ENCODE data around the gene PIK3R6.

Gene PIK3R6

DNA sequence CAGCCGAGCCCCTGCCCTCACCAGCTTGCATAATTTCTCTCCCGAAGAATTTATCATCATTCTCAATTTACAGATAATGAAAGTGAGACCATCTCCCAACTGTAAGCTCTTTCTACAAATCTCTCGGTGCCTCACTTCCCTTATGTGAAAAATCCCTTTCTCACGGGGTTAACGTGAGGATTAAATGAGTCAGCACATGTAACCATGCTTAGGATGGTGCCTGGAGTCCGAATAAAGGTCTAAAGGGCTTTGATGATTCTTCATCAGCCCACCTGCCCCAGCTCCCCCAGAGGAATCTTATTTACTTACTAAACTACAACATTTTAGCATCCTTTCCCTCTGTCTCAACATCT lies 24.8 kb upstream of the PIK3R6 start:
- TF ChIP-seq CTCF (IDR thresholded peaks at IDR 0.05; ENCODE audit: low read length) (no peak), EZH2 (IDR thresholded peaks at IDR 0.05; ENCODE audit: borderline replicate concordance, low read length) (no peak)
- Histone ChIP-seq H3K27ac (ENCODE audit: low read depth, low read length, poor library complexity, severe bottlenecking) (no peak overlapping the region), H3K27me3 (ENCODE audit: insufficient read depth, low read length) (no peaks in the 10 kb centered on the region), H3K79me2 (ENCODE audit: insufficient read depth, low read length) (no peaks in the 10 kb centered on the region), H3F3A (ENCODE audit: insufficient read depth, low read length) (no peaks in the 10 kb centered on the region), H3K9me3 (ENCODE audit: low read length) (no peaks in the 10 kb centered on the region), H3K4me3 (ENCODE audit: low read depth, low read length, poor library complexity, severe bottlenecking) (no peak overlapping the region), H3K4me1 (ENCODE audit: insufficient read depth, low read length, severe bottlenecking) (no peaks in the 10 kb centered on the region), H3K9ac (ENCODE audit: low read length) (no peak overlapping the region), H3K36me3 (ENCODE audit: insufficient read depth, low read length) (no peaks in the 10 kb centered on the region), H4K20me1 (ENCODE audit: insufficient read depth, low read length) (no peaks in the 10 kb centered on the region), H3K4me2 (ENCODE audit: low read length) (no peak overlapping the region), H3K9me2 (ENCODE audit: low read depth, low read length) (no peaks in the 10 kb centered on the region), H2AFZ (ENCODE audit: low read length) (no peak overlapping the region)

GRCh38 chr17:8890671-8891070 lies 23.2 kb upstream of the PIK3R6 start:
- no peaks in the 10 kb centered on the region for H3K9me2 ChIP-seq (ENCODE audit: low read depth, low read length)
- no peaks in the 10 kb centered on the region for H3K79me2 ChIP-seq (ENCODE audit: insufficient read depth, low read length)
- TF ChIP-seq EZH2 (IDR thresholded peaks at IDR 0.05; ENCODE audit: borderline replicate concordance, low read length), result no peak
- no peak for TF ChIP-seq CTCF (IDR thresholded peaks at IDR 0.05; ENCODE audit: low read length)
- H3K4me1 ChIP-seq (ENCODE audit: insufficient read depth, low read length, severe bottlenecking), result no peaks in the 10 kb centered on the region
- no peak overlapping the region for H3K27ac ChIP-seq (ENCODE audit: low read depth, low read length, poor library complexity, severe bottlenecking)
- no peaks in the 10 kb centered on the region for H3K9me3 ChIP-seq (ENCODE audit: low read length)
- H3F3A ChIP-seq (ENCODE audit: insufficient read depth, low read length), result no peaks in the 10 kb centered on the region
- no peak overlapping the region for H3K9ac ChIP-seq (ENCODE audit: low read length)
- no peaks in the 10 kb centered on the region for H3K27me3 ChIP-seq (ENCODE audit: insufficient read depth, low read length)
- H3K36me3 ChIP-seq (ENCODE audit: insufficient read depth, low read length), result no peaks in the 10 kb centered on the region
- no peak overlapping the region for H3K4me3 ChIP-seq (ENCODE audit: low read depth, low read length, poor library complexity, severe bottlenecking)
- no peak overlapping the region for H2AFZ ChIP-seq (ENCODE audit: low read length)
- H3K4me2 ChIP-seq (ENCODE audit: low read length), result no peak overlapping the region
- no peaks in the 10 kb centered on the region for H4K20me1 ChIP-seq (ENCODE audit: insufficient read depth, low read length)

DNA sequence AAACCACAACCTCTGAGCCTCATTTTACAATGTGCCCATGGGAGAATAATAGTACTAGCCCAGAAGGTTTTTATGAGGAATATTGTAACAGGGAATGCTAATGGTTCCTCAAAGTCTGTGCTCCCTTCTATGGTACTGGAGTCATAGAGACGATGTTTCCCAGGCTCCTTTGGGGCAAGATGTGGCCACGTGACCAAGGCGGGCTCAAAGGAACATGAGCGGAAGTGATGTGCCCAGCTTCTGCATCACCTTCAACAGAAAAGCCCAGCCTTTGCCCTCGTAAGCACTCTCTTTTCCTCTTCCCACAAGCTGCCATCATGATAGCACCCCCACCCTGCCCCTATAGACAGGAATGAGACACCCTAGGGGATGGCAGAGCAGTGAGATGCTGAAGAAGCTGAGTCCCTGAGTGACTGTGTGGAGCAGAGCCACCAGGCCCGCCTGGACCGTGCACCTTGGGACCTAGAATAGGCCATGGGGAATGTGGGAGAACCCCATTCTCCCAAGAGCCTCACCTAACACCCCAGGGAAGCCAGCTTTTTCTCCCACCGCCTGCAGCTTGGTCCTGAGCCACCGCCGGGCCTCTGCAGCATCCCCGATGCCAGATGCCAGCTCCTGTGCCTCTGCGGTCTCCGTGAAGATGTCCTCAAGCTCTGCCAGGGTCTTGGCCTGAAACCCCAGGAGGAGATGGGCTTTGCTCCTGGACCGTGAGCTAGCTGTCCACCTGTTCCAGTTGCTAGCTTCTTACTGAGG lies 22.2 kb upstream of the PIK3R6 start:
- Histone ChIP-seq H3K9ac (ENCODE audit: low read length) (no peak overlapping the region), H3K36me3 (ENCODE audit: insufficient read depth, low read length) (no peaks in the 10 kb centered on the region), H3K9me2 (ENCODE audit: low read depth, low read length) (no peaks in the 10 kb centered on the region), H3F3A (ENCODE audit: insufficient read depth, low read length) (no peaks in the 10 kb centered on the region), H3K27me3 (ENCODE audit: insufficient read depth, low read length) (no peaks in the 10 kb centered on the region), H3K4me3 (ENCODE audit: low read depth, low read length, poor library complexity, severe bottlenecking) (no peak overlapping the region), H4K20me1 (ENCODE audit: insufficient read depth, low read length) (no peaks in the 10 kb centered on the region), H2AFZ (ENCODE audit: low read length) (no peak overlapping the region), H3K4me2 (ENCODE audit: low read length) (no peak overlapping the region), H3K9me3 (ENCODE audit: low read length) (no peaks in the 10 kb centered on the region), H3K27ac (ENCODE audit: low read depth, low read length, poor library complexity, severe bottlenecking) (no peak overlapping the region), H3K4me1 (ENCODE audit: insufficient read depth, low read length, severe bottlenecking) (no peaks in the 10 kb centered on the region), H3K79me2 (ENCODE audit: insufficient read depth, low read length) (no peaks in the 10 kb centered on the region)
- TF ChIP-seq EZH2 (IDR thresholded peaks at IDR 0.05; ENCODE audit: borderline replicate concordance, low read length) (no peak), CTCF (IDR thresholded peaks at IDR 0.05; ENCODE audit: low read length) (no peak)

Measured in OCI-LY1 (cell line).